NB4 (cell line): ENCODE data around the gene PFN2.

Source experiments
- MYC ChIP-seq: IDR thresholded peaks from 2 replicates; pipeline ENCODE4 v1.6.1; 2011; ENCODE audit warnings: low read depth, low read length
- POLR2A ChIP-seq: IDR thresholded peaks from 2 replicates; pipeline ENCODE4 v1.6.1; 2011; ENCODE audit warnings: mild to moderate bottlenecking; ENCODE audit not compliant: insufficient read length; ENCODE audit errors: extremely low read depth
- TF ChIP-seq, protein P1 (sequence below): IDR thresholded peaks from one replicate; pipeline ENCODE4 v1.5.1; 2012; ENCODE audit warnings: low read depth, low read length
- TF ChIP-seq, protein P2 (sequence below): IDR thresholded peaks from 2 replicates; pipeline ENCODE4 v1.6.1; 2011; ENCODE audit warnings: low read depth, low read length

DNA sequence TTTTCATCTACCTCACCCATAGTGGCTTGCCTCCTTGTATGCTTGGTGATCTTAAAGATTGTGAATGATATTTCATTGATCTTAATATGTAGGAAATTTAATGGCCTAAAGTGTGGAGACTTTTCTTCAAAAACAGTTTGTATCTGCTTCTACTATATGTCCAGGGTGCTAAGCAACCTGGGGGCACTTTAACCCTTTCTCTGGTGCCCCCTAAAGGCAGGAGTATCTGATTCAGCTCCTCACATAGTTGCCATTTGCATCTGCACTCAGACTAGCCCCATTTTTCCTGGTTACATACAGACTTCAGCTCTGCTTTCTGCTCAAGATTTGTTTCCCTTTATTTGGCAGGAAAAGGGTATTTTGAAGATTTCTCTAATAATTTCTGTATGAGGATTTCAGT, 5.2 kb upstream of the PFN2 start:
- TF ChIP-seq, protein P1, sequence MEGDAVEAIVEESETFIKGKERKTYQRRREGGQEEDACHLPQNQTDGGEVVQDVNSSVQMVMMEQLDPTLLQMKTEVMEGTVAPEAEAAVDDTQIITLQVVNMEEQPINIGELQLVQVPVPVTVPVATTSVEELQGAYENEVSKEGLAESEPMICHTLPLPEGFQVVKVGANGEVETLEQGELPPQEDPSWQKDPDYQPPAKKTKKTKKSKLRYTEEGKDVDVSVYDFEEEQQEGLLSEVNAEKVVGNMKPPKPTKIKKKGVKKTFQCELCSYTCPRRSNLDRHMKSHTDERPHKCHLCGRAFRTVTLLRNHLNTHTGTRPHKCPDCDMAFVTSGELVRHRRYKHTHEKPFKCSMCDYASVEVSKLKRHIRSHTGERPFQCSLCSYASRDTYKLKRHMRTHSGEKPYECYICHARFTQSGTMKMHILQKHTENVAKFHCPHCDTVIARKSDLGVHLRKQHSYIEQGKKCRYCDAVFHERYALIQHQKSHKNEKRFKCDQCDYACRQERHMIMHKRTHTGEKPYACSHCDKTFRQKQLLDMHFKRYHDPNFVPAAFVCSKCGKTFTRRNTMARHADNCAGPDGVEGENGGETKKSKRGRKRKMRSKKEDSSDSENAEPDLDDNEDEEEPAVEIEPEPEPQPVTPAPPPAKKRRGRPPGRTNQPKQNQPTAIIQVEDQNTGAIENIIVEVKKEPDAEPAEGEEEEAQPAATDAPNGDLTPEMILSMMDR: peak; percentile 20
- TF ChIP-seq POLR2A (no peak), MYC (no peak)
- TF ChIP-seq, protein P2, sequence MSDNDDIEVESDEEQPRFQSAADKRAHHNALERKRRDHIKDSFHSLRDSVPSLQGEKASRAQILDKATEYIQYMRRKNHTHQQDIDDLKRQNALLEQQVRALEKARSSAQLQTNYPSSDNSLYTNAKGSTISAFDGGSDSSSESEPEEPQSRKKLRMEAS: no peak
